Adrenal gland (tissue), 5 donors: ENCODE results near the gene KTN1.

Experiments used
- CTCF ChIP-seq, 6 experiments: fragments of 450-650 bp in 4 of 6; fragments of 200-600 bp in 2 of 6; sonication (generic) in 1 of 6; IDR thresholded peaks; 1 replicate in 5 of 6; 2 replicates in 1 of 6; pipeline versions ENCODE4 v1.5.1 to v1.8.0; 2016 to 2021; ENCODE audit warnings: antibody characterized with exemption in 6 of 6, mild to moderate bottlenecking in 2 of 6, moderate library complexity in 1 of 6
- POLR2A ChIP-seq, 2 donors: fragments of 450-650 bp; IDR thresholded peaks; one replicate each; pipeline ENCODE4 v1.6.1; 2017; ENCODE audit warnings: antibody characterized with exemption in 2 of 2, mild to moderate bottlenecking in 2 of 2, moderate library complexity in 1 of 2
- donor health status: DM: no; HTN: no; CAD: no.

GRCh38 chr14:55731311-55731872, 151.4 kb downstream of the KTN1 start:
- TF ChIP-seq CTCF (IDR thresholded peaks at IDR 0.05), result no peak
- TF ChIP-seq POLR2A (IDR thresholded peaks at IDR 0.05), result no peak
